Measurements from ENCODE around the gene RAB7A. TPM values are rescaled to one million over a fixed set of nuclear protein-coding genes. Genes with fewer than 3 reads are reported as not detected.
A peak's percentile ranks its signal among the peaks of the same experiment; 100 is the strongest.

The RAB7A gene
- total RNA-seq, 2 experiments from 2014 or later, result 226 to 264 TPM

- ChIA-PET POLR2A (interaction anchor here (0.6 to 1.3 kb wide), 4 partner anchors 9 to 153 kb away, joined by 3 to 4 read pairs (median 3); no protein-coding TSS in a partner anchor), CTCF (interaction anchor here (0.7 to 2.2 kb wide), 8 partner anchors 9 to 187 kb away, joined by 3 to 11 read pairs (median 4); no protein-coding TSS in a partner anchor)
- no peaks in the 10 kb centered on the region for H3K9me3 Mint-ChIP-seq
Measured at GRCh38 chr3:128804017-128804810, 78.2 kb downstream of the RAB7A start.

GRCh38 chr3:128804811-128805155 lies 78.8 kb downstream of the RAB7A start:
- CTCF ChIA-PET, result interaction anchor here (1.0 to 2.2 kb wide), 6 partner anchors 10 to 187 kb away, joined by 3 to 11 read pairs (median 7); no protein-coding TSS in a partner anchor

More at GRCh38 chr3:128804017-128804810, 78.2 kb downstream of the RAB7A start:
- peak; percentile 85 for DNase-seq
- no peaks in the 10 kb centered on the region for H3K27me3 Mint-ChIP-seq
- peak overlapping the region; percentile 74 for H3K4me3 Mint-ChIP-seq
- H3K4me1 Mint-ChIP-seq, result peaks cover 73% of the 10 kb centered on the region
- peaks cover 62% of the 10 kb centered on the region for H3K36me3 Mint-ChIP-seq (ENCODE audit: low read depth)
- H3K27ac Mint-ChIP-seq, result peak overlapping the region; percentile 95

DNA sequence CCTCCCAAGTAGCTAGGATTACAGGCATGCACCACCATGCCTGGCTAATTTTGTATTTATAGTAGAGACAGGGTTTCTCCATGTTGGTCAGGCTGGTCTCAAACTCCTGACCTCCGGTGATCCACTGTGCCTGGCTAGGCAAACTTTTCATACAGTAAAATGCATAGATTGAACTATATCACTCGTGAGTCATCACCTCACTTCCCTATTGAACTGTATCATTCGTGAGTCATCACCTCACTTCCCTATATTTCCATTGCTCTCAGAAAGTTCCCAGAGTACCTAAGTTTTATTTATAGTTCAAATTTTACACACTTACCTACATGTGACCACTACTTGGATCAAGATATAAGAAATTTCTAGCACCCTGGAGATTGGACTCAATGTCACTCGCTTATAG lies 79.8 kb downstream of the RAB7A start:
- Mint-ChIP-seq H3K36me3 (ENCODE audit: low read depth) (peaks cover 52% of the 10 kb centered on the region), H3K27ac (peak overlapping the region; percentile 95), H3K4me1 (peaks cover 58% of the 10 kb centered on the region), H3K4me3 (no peak overlapping the region), H3K9me3 (no peaks in the 10 kb centered on the region), H3K27me3 (no peaks in the 10 kb centered on the region)
- ChIA-PET CTCF (interaction anchor here (0.8 to 1.7 kb wide), 4 partner anchors 10 to 188 kb away, joined by 3 to 5 read pairs (median 4); no protein-coding TSS in a partner anchor), POLR2A (no interaction called here)
- DNase-seq, result no peak

More at GRCh38 chr3:128804811-128805155, 78.8 kb downstream of the RAB7A start:
- Mint-ChIP-seq H3K27ac (peak overlapping the region; percentile 95), H3K4me1 (peaks cover 67% of the 10 kb centered on the region), H3K4me3 (peak overlapping the region; percentile 74), H3K27me3 (no peaks in the 10 kb centered on the region), H3K9me3 (no peaks in the 10 kb centered on the region), H3K36me3 (ENCODE audit: low read depth) (peaks cover 56% of the 10 kb centered on the region)
- DNase-seq, result no peak
- POLR2A ChIA-PET, result interaction anchor here (0.6 to 1.3 kb wide), 3 partner anchors 16 to 154 kb away, joined by 3 to 4 read pairs (median 3); no protein-coding TSS in a partner anchor

DNA sequence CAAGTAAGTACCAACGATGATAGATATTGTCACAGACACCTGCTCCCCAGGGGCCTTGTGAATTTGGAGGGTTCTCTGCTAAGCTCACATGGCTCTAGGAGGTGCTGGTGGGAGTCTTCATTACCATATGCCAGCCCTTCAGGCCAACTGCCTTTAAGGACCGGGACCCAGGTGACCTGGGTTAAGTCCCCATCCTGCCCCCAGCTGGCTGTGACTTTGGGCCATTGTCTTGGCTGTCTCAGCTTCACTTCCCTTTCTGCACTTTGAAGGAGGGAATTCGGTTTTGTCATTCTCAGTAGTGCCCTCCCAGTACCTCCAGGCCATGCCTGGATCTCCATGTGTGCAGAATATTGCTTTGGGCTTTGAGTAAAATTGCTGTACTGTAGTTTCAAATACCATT lies 80.6 kb downstream of the RAB7A start:
- Mint-ChIP-seq H3K4me1 (peaks cover 50% of the 10 kb centered on the region), H3K27ac (peak overlapping the region; percentile 95), H3K36me3 (ENCODE audit: low read depth) (peaks cover 50% of the 10 kb centered on the region), H3K9me3 (no peaks in the 10 kb centered on the region), H3K4me3 (no peak overlapping the region), H3K27me3 (no peaks in the 10 kb centered on the region)
- ChIA-PET POLR2A (no interaction called here), CTCF (interaction anchor here (0.8 to 1.7 kb wide), 5 partner anchors 11 to 189 kb away, joined by 3 to 5 read pairs (median 4); no protein-coding TSS in a partner anchor)
- DNase-seq, result no peak

DNA sequence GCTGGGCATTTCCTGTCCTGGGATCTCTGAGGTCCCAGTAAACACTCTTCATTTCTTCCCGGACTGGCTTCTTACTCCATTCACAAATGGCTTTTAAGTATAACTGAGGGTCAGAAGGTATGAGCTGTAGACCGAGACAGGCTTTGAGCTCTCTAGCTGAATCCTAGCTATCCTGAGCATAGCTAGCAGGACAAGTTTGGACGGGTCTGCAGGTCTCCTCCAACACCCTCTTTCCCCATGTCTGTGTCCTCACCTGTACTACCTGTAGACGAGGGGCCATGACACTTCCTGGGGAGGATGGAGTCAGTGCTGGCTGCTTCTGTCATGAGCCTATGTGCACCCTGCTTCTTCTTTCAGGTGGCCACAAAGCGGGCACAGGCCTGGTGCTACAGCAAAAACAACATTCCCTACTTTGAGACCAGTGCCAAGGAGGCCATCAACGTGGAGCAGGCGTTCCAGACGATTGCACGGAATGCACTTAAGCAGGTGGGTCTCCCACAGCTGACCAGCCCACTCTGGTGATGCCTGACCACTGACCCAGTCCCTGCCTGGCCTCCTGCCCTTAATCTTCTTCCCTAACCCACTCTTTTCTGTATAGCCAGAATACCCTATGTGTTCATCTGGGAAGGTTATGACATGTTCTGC lies 81.3 kb downstream of the RAB7A start:
- Mint-ChIP-seq H3K27ac (no peak overlapping the region), H3K4me1 (peaks cover 43% of the 10 kb centered on the region)

GRCh38 chr3:128808672-128809071 lies 82.7 kb downstream of the RAB7A start:
- DNase-seq, result no peak
- POLR2A ChIA-PET, result no interaction called here
- no peaks in the 10 kb centered on the region for H3K27me3 Mint-ChIP-seq
- peaks cover 33% of the 10 kb centered on the region for H3K4me1 Mint-ChIP-seq
- H3K9me3 Mint-ChIP-seq, result no peaks in the 10 kb centered on the region
- no peak overlapping the region for H3K4me3 Mint-ChIP-seq
- H3K36me3 Mint-ChIP-seq (ENCODE audit: low read depth), result peaks cover 51% of the 10 kb centered on the region
- no peak overlapping the region for H3K27ac Mint-ChIP-seq
- CTCF ChIA-PET, result interaction anchor here (0.5 to 1.2 kb wide), 3 partner anchors 9 to 128 kb away, joined by 3 to 4 read pairs (median 3); no protein-coding TSS in a partner anchor

More for the DNA sequence above, 81.3 kb downstream of the RAB7A start:
- CTCF ChIA-PET, result interaction anchor here (1.2 to 1.7 kb wide), 4 partner anchors 8 to 126 kb away, joined by 3 to 5 read pairs (median 4); no protein-coding TSS in a partner anchor
- no peak for DNase-seq
- Mint-ChIP-seq H3K27me3 (no peaks in the 10 kb centered on the region), H3K36me3 (ENCODE audit: low read depth) (peaks cover 45% of the 10 kb centered on the region), H3K4me3 (no peak overlapping the region), H3K9me3 (no peaks in the 10 kb centered on the region)
- POLR2A ChIA-PET, result no interaction called here

- ChIA-PET POLR2A (no interaction called here), CTCF (interaction anchor here (1.0 to 1.7 kb wide), 3 partner anchors 9 to 196 kb away, joined by 3 to 7 read pairs (median 3); no protein-coding TSS in a partner anchor)
- no peak for DNase-seq
- Mint-ChIP-seq H3K4me3 (no peak overlapping the region), H3K27ac (no peak overlapping the region), H3K9me3 (no peaks in the 10 kb centered on the region), H3K36me3 (ENCODE audit: low read depth) (peaks cover 59% of the 10 kb centered on the region), H3K27me3 (no peaks in the 10 kb centered on the region), H3K4me1 (peaks cover 3% of the 10 kb centered on the region)
Measured at GRCh38 chr3:128813097-128813496, 87.1 kb downstream of the RAB7A start.

- ChIA-PET POLR2A (no interaction called here), CTCF (interaction anchor here (0.6 to 1.1 kb wide), 4 partner anchors 9 to 244 kb away, joined by 3 to 4 read pairs (median 3); no protein-coding TSS in a partner anchor)
- no peak overlapping the region for H3K4me3 Mint-ChIP-seq
- H3K27me3 Mint-ChIP-seq, result no peaks in the 10 kb centered on the region
- no peak overlapping the region for H3K27ac Mint-ChIP-seq
- H3K9me3 Mint-ChIP-seq, result no peaks in the 10 kb centered on the region
- no peaks in the 10 kb centered on the region for H3K4me1 Mint-ChIP-seq
- peaks cover 62% of the 10 kb centered on the region for H3K36me3 Mint-ChIP-seq (ENCODE audit: low read depth)
- DNase-seq, result no peak
Measured at GRCh38 chr3:128814060-128814459, 88.1 kb downstream of the RAB7A start.

GRCh38 chr3:128814519-128815317 lies 88.7 kb downstream of the RAB7A start:
- Mint-ChIP-seq H3K9me3 (no peaks in the 10 kb centered on the region), H3K4me1 (no peaks in the 10 kb centered on the region), H3K27ac (peak overlapping the region; percentile 14), H3K36me3 (ENCODE audit: low read depth) (peaks cover 64% of the 10 kb centered on the region), H3K4me3 (no peak overlapping the region), H3K27me3 (no peaks in the 10 kb centered on the region)
- POLR2A ChIA-PET, result no interaction called here
- CTCF ChIA-PET, result interaction anchor here (0.6 to 1.1 kb wide), 6 partner anchors 8 to 243 kb away, joined by 3 to 4 read pairs (median 3); no protein-coding TSS in a partner anchor
- DNase-seq, result no peak

DNA sequence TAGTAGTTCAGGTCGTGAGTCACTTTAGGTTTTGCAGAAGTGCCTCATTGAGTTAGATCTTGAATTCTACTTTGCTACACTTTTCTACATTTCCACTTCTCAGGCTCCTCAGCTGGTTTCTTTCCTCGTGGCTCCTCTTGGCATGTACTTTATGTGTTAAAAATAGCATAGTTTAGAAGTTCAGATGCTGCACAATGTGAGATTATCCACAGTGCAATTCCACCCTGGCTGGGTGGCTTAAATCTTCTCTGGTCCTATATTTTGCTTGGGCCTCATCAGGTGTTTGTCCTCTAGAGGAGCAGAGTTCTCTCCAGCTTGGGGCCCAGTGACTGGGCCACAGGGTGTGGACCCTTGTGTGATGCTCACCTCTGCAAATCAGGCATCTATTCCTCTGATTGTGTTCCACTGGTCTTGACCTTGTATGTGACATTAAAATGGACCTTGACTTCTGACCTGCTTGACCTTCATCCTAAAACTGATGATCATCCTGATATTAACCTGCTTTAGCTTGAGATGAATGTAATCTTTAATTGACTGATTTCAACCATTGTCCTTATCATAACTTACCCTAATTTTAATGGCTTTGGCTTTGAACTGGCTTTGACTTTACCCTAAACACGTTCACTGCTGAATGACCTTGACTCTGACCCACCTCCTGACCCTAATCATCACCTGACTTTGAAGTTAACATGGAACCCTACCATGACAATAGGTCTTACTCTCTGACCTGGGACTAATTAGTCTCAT lies 89.5 kb downstream of the RAB7A start:
- H3K27me3 Mint-ChIP-seq, result no peaks in the 10 kb centered on the region
- ChIA-PET CTCF (interaction anchor here (1.0 kb wide), 2 partner anchors 11 to 135 kb away, joined by 3 read pairs; no protein-coding TSS in a partner anchor), POLR2A (no interaction called here)
- H3K36me3 Mint-ChIP-seq (ENCODE audit: low read depth), result peaks cover 61% of the 10 kb centered on the region
- no peak overlapping the region for H3K4me3 Mint-ChIP-seq
- H3K27ac Mint-ChIP-seq, result peak overlapping the region; percentile 61
- no peak for DNase-seq
- no peaks in the 10 kb centered on the region for H3K4me1 Mint-ChIP-seq
- no peaks in the 10 kb centered on the region for H3K9me3 Mint-ChIP-seq

GRCh38 chr3:128818186-128818787 lies 92.3 kb downstream of the RAB7A start:
- no peaks in the 10 kb centered on the region for H3K27me3 Mint-ChIP-seq
- H3K36me3 Mint-ChIP-seq (ENCODE audit: low read depth), result peaks cover 47% of the 10 kb centered on the region
- H3K9me3 Mint-ChIP-seq, result no peaks in the 10 kb centered on the region
- DNase-seq, result no peak
- POLR2A ChIA-PET, result no interaction called here
- no peak overlapping the region for H3K27ac Mint-ChIP-seq
- H3K4me1 Mint-ChIP-seq, result no peaks in the 10 kb centered on the region
- no peak overlapping the region for H3K4me3 Mint-ChIP-seq
- CTCF ChIA-PET, result interaction anchor here (0.6 kb wide), 1 partner anchor 143 kb away, joined by 3 read pairs; no protein-coding TSS in a partner anchor

Measured in activated CD4-positive, alpha-beta T cell treated with anti-CD3 and anti-CD28 coated beads, Interleukin-2, amount 10 ng/mL, durations not matched to agents 7 days and 5 days (primary cell).